ENCODE data around the gene SREBF1. TPM values are rescaled to one million over a fixed set of nuclear protein-coding genes. Genes with fewer than 3 reads are reported as not detected.

Gene SREBF1
- total RNA-seq, 1 experiment from 2014 or later: 167 TPM

- Histone ChIP-seq H2AFZ (ENCODE audit: low read length) (no peak overlapping the region), H3K27ac (ENCODE audit: low read length) (no peak overlapping the region), H3K9me3 (ENCODE audit: low read length) (no peaks in the 10 kb centered on the region), H3K27me3 (ENCODE audit: low read length) (no peaks in the 10 kb centered on the region), H3K79me2 (ENCODE audit: low read length) (no peaks in the 10 kb centered on the region), H3K9ac (ENCODE audit: low read length) (no peak overlapping the region), H3K4me1 (ENCODE audit: insufficient read depth, low read length) (no peaks in the 10 kb centered on the region), H4K20me1 (ENCODE audit: low read length) (no peaks in the 10 kb centered on the region), H3K36me3 (ENCODE audit: low read depth, low read length) (peaks cover 25% of the 10 kb centered on the region), H3K4me2 (ENCODE audit: low read length) (no peak overlapping the region), H3K4me3 (ENCODE audit: low read length) (no peak overlapping the region), H3K9me2 (replicated peaks; ENCODE audit: low read length) (no peaks in the 10 kb centered on the region), H3F3A (ENCODE audit: low read length, unreplicated experiment) (no peaks in the 10 kb centered on the region)
- no peak for ATAC-seq
- ChIA-PET CTCF (no interaction called here), POLR2A (ENCODE audit: unreplicated experiment) (interaction anchor here (0.6 kb wide), 1 partner anchor 138 kb away, joined by 5 read pairs; no protein-coding TSS in a partner anchor)
- intact Hi-C loops (cut with micrococcal nuclease): no loop called here
- TF ChIP-seq EZH2 (IDR thresholded peaks at IDR 0.05; ENCODE audit: low read length, unreplicated experiment): no peak
- TF ChIP-seq EZH2phosphoT487 (IDR thresholded peaks at IDR 0.05; ENCODE audit: borderline replicate concordance, low read length): no peak
- no peak for TF ChIP-seq CTCF (conservative IDR thresholded peaks at IDR 0.05; ENCODE audit: low read depth, low read length)
- no peak for DNase-seq
- no TSS peak for BruUV-seq (replicated peaks)
Measured at GRCh38 chr17:17866897-17867296, 30.1 kb upstream of the SREBF1 start.

- ATAC-seq (no peak), DNase-seq (no peak)
- Histone ChIP-seq H3K4me3 (ENCODE audit: low read length) (no peak overlapping the region), H3K4me1 (ENCODE audit: insufficient read depth, low read length) (no peaks in the 10 kb centered on the region), H3K79me2 (ENCODE audit: low read length) (no peaks in the 10 kb centered on the region), H3F3A (ENCODE audit: low read length, unreplicated experiment) (no peaks in the 10 kb centered on the region), H2AFZ (ENCODE audit: low read length) (no peak overlapping the region), H4K20me1 (ENCODE audit: low read length) (no peaks in the 10 kb centered on the region), H3K9me2 (replicated peaks; ENCODE audit: low read length) (no peaks in the 10 kb centered on the region), H3K27ac (ENCODE audit: low read length) (no peak overlapping the region), H3K36me3 (ENCODE audit: low read depth, low read length) (peaks cover 25% of the 10 kb centered on the region), H3K4me2 (ENCODE audit: low read length) (no peak overlapping the region), H3K9ac (ENCODE audit: low read length) (no peak overlapping the region), H3K9me3 (ENCODE audit: low read length) (no peaks in the 10 kb centered on the region), H3K27me3 (ENCODE audit: low read length) (no peaks in the 10 kb centered on the region)
- BruUV-seq (replicated peaks): no TSS peak
- intact Hi-C loops (cut with micrococcal nuclease): no loop called here
- no peak for TF ChIP-seq CTCF (conservative IDR thresholded peaks at IDR 0.05; ENCODE audit: low read depth, low read length)
- no peak for TF ChIP-seq EZH2 (IDR thresholded peaks at IDR 0.05; ENCODE audit: low read length, unreplicated experiment)
- TF ChIP-seq EZH2phosphoT487 (IDR thresholded peaks at IDR 0.05; ENCODE audit: borderline replicate concordance, low read length): no peak
- ChIA-PET POLR2A (ENCODE audit: unreplicated experiment) (no interaction called here), CTCF (no interaction called here)
Measured at GRCh38 chr17:17866425-17866824, 29.6 kb upstream of the SREBF1 start.

- ATAC-seq (no peak), DNase-seq (no peak)
- Histone ChIP-seq H3K36me3 (ENCODE audit: low read depth, low read length) (peaks cover 22% of the 10 kb centered on the region), H3K27ac (ENCODE audit: low read length) (no peak overlapping the region), H3F3A (ENCODE audit: low read length, unreplicated experiment) (no peaks in the 10 kb centered on the region), H3K79me2 (ENCODE audit: low read length) (no peaks in the 10 kb centered on the region), H3K4me1 (ENCODE audit: insufficient read depth, low read length) (no peaks in the 10 kb centered on the region), H3K9me2 (replicated peaks; ENCODE audit: low read length) (no peaks in the 10 kb centered on the region), H3K4me3 (ENCODE audit: low read length) (no peak overlapping the region), H3K9me3 (ENCODE audit: low read length) (no peaks in the 10 kb centered on the region), H3K27me3 (ENCODE audit: low read length) (no peaks in the 10 kb centered on the region), H2AFZ (ENCODE audit: low read length) (no peak overlapping the region), H3K9ac (ENCODE audit: low read length) (no peak overlapping the region), H4K20me1 (ENCODE audit: low read length) (no peaks in the 10 kb centered on the region), H3K4me2 (ENCODE audit: low read length) (no peak overlapping the region)
- intact Hi-C loops (cut with micrococcal nuclease): no loop called here
- BruUV-seq (replicated peaks): no TSS peak
- POLR2A ChIA-PET (ENCODE audit: unreplicated experiment): no interaction called here
- no peak for TF ChIP-seq EZH2phosphoT487 (IDR thresholded peaks at IDR 0.05; ENCODE audit: borderline replicate concordance, low read length)
- TF ChIP-seq CTCF (conservative IDR thresholded peaks at IDR 0.05; ENCODE audit: low read depth, low read length): no peak
- TF ChIP-seq EZH2 (IDR thresholded peaks at IDR 0.05; ENCODE audit: low read length, unreplicated experiment): no peak
- CTCF ChIA-PET: no interaction called here
Measured at GRCh38 chr17:17865035-17865434, 28.2 kb upstream of the SREBF1 start.
